H1 (cell line): Measurements from ENCODE around the gene CTDNEP1. TPM values are rescaled to one million over a fixed set of nuclear protein-coding genes. Genes with fewer than 3 reads are reported as not detected.
A peak's percentile ranks its signal among the peaks of the same experiment; 100 is the strongest.

Experiments used
- ATF2 ChIP-seq: IDR thresholded peaks from 2 replicates; pipeline ENCODE4 v1.6.1; 2012; ENCODE audit warnings: low read length, inconsistent platforms
- ATF3 ChIP-seq: IDR thresholded peaks from 2 replicates; pipeline ENCODE4 v1.6.1; 2011; ENCODE audit warnings: low read depth, mild to moderate bottlenecking, low read length; ENCODE audit not compliant: insufficient read depth
- BRCA1 ChIP-seq: IDR thresholded peaks from 2 replicates; pipeline ENCODE4 v1.6.1; 2012; ENCODE audit warnings: low read depth, low read length, improper control_type of control experiment
- CBX5 ChIP-seq: fragments of 300-800, 300-1000 bp; sonication (generic); IDR thresholded peaks from 2 replicates; pipeline ENCODE4 v1.7.1; 2016; ENCODE audit warnings: antibody characterized with exemption, low read length, low read depth
- CTBP2 ChIP-seq: IDR thresholded peaks from 2 replicates; pipeline ENCODE4 v1.7.0; 2011; ENCODE audit warnings: borderline replicate concordance, mild to moderate bottlenecking, moderate library complexity, mixed read lengths, low read length; ENCODE audit not compliant: insufficient read depth, insufficient read length
- CTCF ChIP-seq, 3 experiments: IDR thresholded peaks; 1 replicate in 2 of 3; 2 replicates in 1 of 3; pipeline versions ENCODE4 v1.5.1 to v1.6.1; 2011; ENCODE audit warnings: low read length in 3 of 3, mild to moderate bottlenecking in 3 of 3, inconsistent platforms in 2 of 3, low read depth in 1 of 3, moderate library complexity in 1 of 3; ENCODE audit not compliant: insufficient read depth in 1 of 3; ENCODE audit errors: control extremely low read depth in 1 of 3
- EZH2 ChIP-seq: fragments of 200-600 bp; sonication (generic); IDR thresholded peaks from 2 replicates; pipeline ENCODE4 v1.7.1; 2012; ENCODE audit warnings: low read depth, mild to moderate bottlenecking, moderate library complexity, low read length, inconsistent platforms; ENCODE audit not compliant: severe bottlenecking
- HDAC6 ChIP-seq: IDR thresholded peaks from one replicate; pipeline ENCODE4 v1.7.1; 2012; ENCODE audit warnings: low read depth, mild to moderate bottlenecking, inconsistent platforms, low read length, moderate library complexity
- JUND ChIP-seq: IDR thresholded peaks from 2 replicates; pipeline ENCODE4 v1.6.1; 2011; ENCODE audit warnings: mild to moderate bottlenecking, improper control_type of control experiment, low read length
- KDM1A ChIP-seq: fragments of 200-600, 300-600 bp; sonication (generic); IDR thresholded peaks from 2 replicates; pipeline ENCODE4 v1.7.1; 2016; ENCODE audit warnings: mild to moderate bottlenecking, low read length, borderline replicate concordance
- MAX ChIP-seq: IDR thresholded peaks from 2 replicates; pipeline ENCODE4 v1.6.1; 2012; ENCODE audit warnings: inconsistent platforms
- NANOG ChIP-seq: IDR thresholded peaks from 2 replicates; pipeline ENCODE4 v1.6.1; 2011; ENCODE audit warnings: low read length, low read depth, mild to moderate bottlenecking, inconsistent platforms; ENCODE audit not compliant: insufficient read depth, poor library complexity, severe bottlenecking
- PHF8 ChIP-seq: fragments of 200-600 bp; sonication (generic); conservative IDR thresholded peaks from 2 replicates; pipeline ENCODE4 v1.7.1; 2012; ENCODE audit warnings: low read depth, mild to moderate bottlenecking, inconsistent platforms, low read length, moderate library complexity
- polyA plus RNA-seq, 7 experiments: library from polyadenylated mRNA; depleted of rRNA in 3 of 7; stranded (reverse) in 5 of 7; unstranded in 2 of 7; fragments of >200 nt in 5 of 7; fragments of 200-250 nt in 2 of 7; gene quantifications; 1 replicate in 5 of 7; 2 replicates in 1 of 7; 4 replicates in 1 of 7; pipeline versions ENCODE4 v1.2.1 to v1.2.3, GENCODE V29; 2011 to 2013; ENCODE audit warnings: missing spikeins in 2 of 7, mixed read lengths in 2 of 7
- total RNA-seq: library from RNA; stranded (reverse); fragmentation: NEBNext Ultra II Directional; extraction: Animal tissue kit (Norgen Biotek cat#: 25700); gene quantifications from 2 replicates; pipeline ENCODE4 v1.2.1, GENCODE V29; 2021

The CTDNEP1 gene
- total and polyA plus RNA-seq, 2 of the 8 experiments (the other 6 are each of a cell fraction or from before 2014, with no cell fraction given), result 114 to 123 TPM

GRCh38 chr17:7214300-7215135 is 37.0 kb downstream of the CTDNEP1 start (continued):
- TF ChIP-seq CTBP2 (peak; percentile 45), MAX (peak; percentile 65), CBX5 (no peak), PHF8 (no peak), EZH2 (no peak), ATF2 (no peak), CTCF (IDR thresholded peaks at IDR 0.05; ENCODE audit: control extremely low read depth in 1 of 3, insufficient read depth in 1 of 3, low read depth in 1 of 3, low read length in 3 of 3) (peak; percentile 32 to 76 (median 63)), NANOG (peak; percentile 67), BRCA1 (no peak), KDM1A (no peak), ATF3 (0 out of 2 replicates have a peak, but pooled peaks have one; percentile 37), HDAC6 (no peak), JUND (no peak)
